ENCODE results near the gene STX8.
"Not testable (repeated sequence)": the region's sequence is repeated elsewhere in the genome, so short reads cannot be mapped to it uniquely, and the experiment has no call there.

The STX8 gene

GRCh38 chr17:9339958-9340357 lies 235.7 kb downstream of the STX8 start:
- DNase-seq (ENCODE audit: low spot score), result no peak

- DNase-seq (ENCODE audit: low spot score), result not testable (repeated sequence)
Observed at GRCh38 chr17:9339482-9339881, 236.1 kb downstream of the STX8 start.

- no peak for DNase-seq (ENCODE audit: low spot score)
Observed at GRCh38 chr17:9336817-9337216, 238.8 kb downstream of the STX8 start.

- DNase-seq (ENCODE audit: low spot score), result no peak
Observed at GRCh38 chr17:9334536-9335446, 240.8 kb downstream of the STX8 start.

- no peak for DNase-seq (ENCODE audit: low spot score)
Observed at GRCh38 chr17:9332132-9332494, 243.5 kb downstream of the STX8 start.

GRCh38 chr17:9331279-9332131 lies 244.1 kb downstream of the STX8 start:
- DNase-seq (ENCODE audit: low spot score), result no peak

- peak; percentile 39 for DNase-seq (ENCODE audit: low spot score)
Observed at GRCh38 chr17:9330611-9331271, 244.9 kb downstream of the STX8 start.

GRCh38 chr17:9330141-9330540 lies 245.5 kb downstream of the STX8 start:
- DNase-seq (ENCODE audit: low spot score), result peak; percentile 69

GRCh38 chr17:9329251-9329921 lies 246.2 kb downstream of the STX8 start:
- DNase-seq (ENCODE audit: low spot score), result no peak

- no peak for DNase-seq (ENCODE audit: low spot score)
Observed at GRCh38 chr17:9324864-9325263, 250.8 kb downstream of the STX8 start.

GRCh38 chr17:9322326-9322725 lies 253.3 kb downstream of the STX8 start:
- DNase-seq (ENCODE audit: low spot score), result no peak

GRCh38 chr17:9321890-9322289 lies 253.7 kb downstream of the STX8 start:
- DNase-seq (ENCODE audit: low spot score), result no peak

GRCh38 chr17:9315360-9315759 lies 260.3 kb downstream of the STX8 start:
- no peak for DNase-seq (ENCODE audit: low spot score)

GRCh38 chr17:9313346-9313745 lies 262.3 kb downstream of the STX8 start:
- DNase-seq (ENCODE audit: low spot score), result no peak

GRCh38 chr17:9309216-9309615 lies 266.4 kb downstream of the STX8 start:
- DNase-seq (ENCODE audit: low spot score), result no peak

GRCh38 chr17:9308069-9308468 lies 267.6 kb downstream of the STX8 start:
- DNase-seq (ENCODE audit: low spot score), result no peak

GRCh38 chr17:9307313-9307998 lies 268.2 kb downstream of the STX8 start:
- no peak for DNase-seq (ENCODE audit: low spot score)

- no peak for DNase-seq (ENCODE audit: low spot score)
Observed at GRCh38 chr17:9306086-9306485, 269.5 kb downstream of the STX8 start.

- no peak for DNase-seq (ENCODE audit: low spot score)
Observed at GRCh38 chr17:9299695-9300094, 275.9 kb downstream of the STX8 start.

GRCh38 chr17:9298776-9299295 lies 276.8 kb downstream of the STX8 start:
- DNase-seq (ENCODE audit: low spot score), result no peak

- no peak for DNase-seq (ENCODE audit: low spot score)
Observed at GRCh38 chr17:9298135-9298534, 277.5 kb downstream of the STX8 start.

All from iPS-NIHi11 (cell line).